Measurements from ENCODE around the gene CHST11. TPM values are rescaled to one million over a fixed set of nuclear protein-coding genes. Genes with fewer than 3 reads are reported as not detected.
"Not testable (repeated sequence)": the region's sequence is repeated elsewhere in the genome, so short reads cannot be mapped to it uniquely, and the experiment has no call there.

CHST11 gene
- total RNA-seq, 1 donor from 2014 or later: 44.9 TPM

DNA sequence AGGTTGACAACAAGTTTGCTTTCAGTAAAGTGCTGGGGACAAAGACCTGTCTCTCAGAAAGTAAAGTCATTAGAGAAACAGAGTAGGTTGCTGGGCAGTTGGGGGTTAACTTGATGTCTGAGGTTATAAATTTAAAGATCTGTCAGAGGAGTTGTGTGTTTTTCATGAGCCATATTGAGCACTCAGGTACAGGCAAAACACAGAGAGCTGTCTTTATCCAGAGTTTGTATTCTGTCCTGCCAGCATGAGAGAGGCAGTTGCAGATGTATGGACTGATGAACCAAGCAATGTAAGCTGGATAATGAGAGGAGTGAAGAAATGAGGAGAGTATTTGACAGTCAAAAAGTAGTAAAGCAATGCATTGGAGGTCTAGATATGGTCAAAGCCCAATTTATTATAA lies 344.7 kb downstream of the CHST11 start:
- intact Hi-C loops (cut with micrococcal nuclease): no loop called here
- Mint-ChIP-seq H3K27me3 (peaks cover 22% of the 10 kb centered on the region), H3K27ac (no peak overlapping the region), H3K36me3 (ENCODE audit: low read depth) (no peaks in the 10 kb centered on the region), H3K4me1 (no peaks in the 10 kb centered on the region), H3K9me3 (no peaks in the 10 kb centered on the region), H3K4me3 (no peak overlapping the region)
- DNase-seq: peak; percentile 26

DNA sequence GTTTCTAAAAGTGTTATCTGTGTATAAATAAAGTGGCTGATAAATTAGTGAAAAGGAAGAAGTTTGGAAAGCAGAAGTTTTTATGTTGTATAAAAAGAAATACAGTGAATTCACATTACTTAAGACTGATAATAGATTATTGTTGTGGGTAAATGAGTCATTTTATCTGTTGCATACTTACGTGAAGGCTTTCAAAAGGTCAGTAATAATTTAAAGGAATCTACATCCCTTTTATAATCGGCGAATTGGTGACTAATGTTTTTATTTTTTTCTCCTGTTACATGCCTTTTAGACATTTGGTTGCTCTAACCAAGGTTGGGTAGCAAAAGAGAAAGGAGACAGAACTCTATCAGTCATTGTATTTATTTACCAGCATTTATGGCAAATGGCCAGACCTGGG lies 345.5 kb downstream of the CHST11 start:
- Mint-ChIP-seq H3K27ac (no peak overlapping the region), H3K27me3 (peaks cover 18% of the 10 kb centered on the region), H3K9me3 (peaks cover 3% of the 10 kb centered on the region), H3K4me3 (no peak overlapping the region), H3K36me3 (ENCODE audit: low read depth) (no peaks in the 10 kb centered on the region), H3K4me1 (no peaks in the 10 kb centered on the region)
- intact Hi-C loops (cut with micrococcal nuclease): no loop called here
- no peak for DNase-seq

DNA sequence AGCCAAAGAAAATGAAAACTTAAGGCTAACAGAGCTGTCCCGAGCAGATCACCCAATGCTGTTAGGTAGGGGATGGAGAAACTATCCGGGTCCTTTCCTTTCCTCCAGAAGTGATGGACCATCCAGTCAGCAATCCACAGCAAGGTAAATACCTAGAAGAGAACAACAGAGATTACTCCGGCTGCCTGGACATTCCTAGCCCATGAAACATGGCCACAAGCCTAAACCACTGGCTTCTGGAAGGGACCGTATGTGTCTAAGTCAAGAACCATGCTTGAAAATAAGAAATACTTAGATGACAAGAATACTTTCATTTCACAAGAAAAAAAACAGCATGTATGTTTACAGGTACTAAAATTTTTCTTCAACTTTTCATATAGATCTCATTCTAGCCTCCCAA lies 348.4 kb downstream of the CHST11 start:
- Mint-ChIP-seq H3K36me3 (ENCODE audit: low read depth) (no peaks in the 10 kb centered on the region), H3K4me1 (no peaks in the 10 kb centered on the region), H3K27ac (no peak overlapping the region), H3K9me3 (peaks cover 3% of the 10 kb centered on the region), H3K4me3 (no peak overlapping the region), H3K27me3 (peaks cover 13% of the 10 kb centered on the region)
- DNase-seq: peak; percentile 34
- intact Hi-C loops (cut with micrococcal nuclease): no loop called here

DNA sequence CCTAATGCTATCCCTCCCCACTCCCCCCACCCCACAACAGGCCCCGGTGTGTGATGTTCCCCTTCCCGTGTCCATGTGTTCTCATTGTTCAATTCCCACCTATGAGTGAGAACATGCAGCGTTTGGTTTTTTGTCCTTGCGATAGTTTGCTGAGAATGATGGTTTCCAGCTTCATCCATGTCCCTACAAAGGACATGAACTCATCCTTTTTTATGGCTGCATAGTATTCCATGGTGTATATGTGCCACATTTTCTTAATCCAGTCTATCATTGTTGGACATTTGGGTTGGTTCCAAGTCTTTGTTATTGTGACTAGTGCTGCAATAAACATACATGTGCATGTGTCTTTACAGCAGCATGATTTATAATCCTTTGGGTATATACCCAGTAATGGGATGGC lies 349.4 kb downstream of the CHST11 start:
- H3K9me3 Mint-ChIP-seq; H3K4me1 Mint-ChIP-seq; DNase-seq; H3K36me3 Mint-ChIP-seq (ENCODE audit: low read depth); intact Hi-C loops (cut with micrococcal nuclease); H3K27ac Mint-ChIP-seq; H3K27me3 Mint-ChIP-seq; H3K4me3 Mint-ChIP-seq: not testable (repeated sequence)

DNA sequence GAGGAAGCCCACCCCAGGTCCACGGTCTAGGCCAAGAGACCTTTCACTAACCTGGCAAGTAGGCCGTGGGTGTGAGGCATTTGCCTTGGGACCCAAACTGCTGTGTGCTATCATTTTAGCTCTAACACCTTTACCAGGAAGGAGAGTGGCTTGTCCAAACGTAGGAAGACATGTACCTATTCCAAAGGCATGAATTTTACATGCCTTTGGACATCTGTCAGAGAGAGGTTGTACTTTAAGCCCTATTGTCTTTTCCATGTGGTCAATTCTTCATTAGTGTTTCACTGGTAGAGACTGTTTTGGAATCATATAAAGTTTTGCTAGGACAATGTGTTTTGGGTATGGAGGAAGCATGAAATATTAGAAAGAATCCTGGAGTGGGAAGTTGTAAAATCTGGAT lies 352.5 kb downstream of the CHST11 start:
- no peaks in the 10 kb centered on the region for H3K4me1 Mint-ChIP-seq
- DNase-seq: no peak
- peaks cover 3% of the 10 kb centered on the region for H3K36me3 Mint-ChIP-seq (ENCODE audit: low read depth)
- intact Hi-C loops (cut with micrococcal nuclease): no loop called here
- peaks cover 7% of the 10 kb centered on the region for H3K27me3 Mint-ChIP-seq
- peaks cover 3% of the 10 kb centered on the region for H3K9me3 Mint-ChIP-seq
- H3K27ac Mint-ChIP-seq: no peak overlapping the region
- no peak overlapping the region for H3K4me3 Mint-ChIP-seq

DNA sequence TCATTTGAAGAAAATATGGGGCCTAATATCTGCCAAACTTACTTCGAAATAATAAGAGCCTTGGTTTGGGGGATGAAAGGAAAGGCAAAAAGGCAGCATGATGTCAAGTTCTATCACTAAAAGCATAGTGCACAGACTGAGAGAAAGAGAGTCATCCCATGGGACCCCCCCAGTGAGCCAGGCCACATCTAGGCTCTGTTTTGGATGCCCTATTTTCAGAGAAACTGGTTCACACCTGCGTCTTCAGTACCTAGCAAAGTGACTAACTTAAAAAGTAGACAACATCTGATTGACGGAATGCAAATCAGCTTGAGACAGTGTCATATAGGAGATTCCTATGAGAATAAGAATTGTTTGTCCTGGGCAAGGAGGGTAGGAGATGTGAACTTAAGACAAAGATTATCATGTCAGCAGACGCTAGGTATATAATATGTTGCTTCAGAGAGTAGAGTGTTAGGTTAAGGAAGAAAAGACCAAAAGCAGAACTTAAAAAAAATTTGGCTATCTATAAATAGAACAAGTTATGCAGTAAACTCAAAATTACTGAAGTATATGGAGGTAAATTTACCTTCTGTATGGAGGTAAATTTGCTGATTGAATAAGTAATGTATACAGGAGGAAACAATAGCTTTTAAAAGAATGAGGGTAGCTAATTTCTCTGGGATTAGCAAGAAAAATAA lies 353.1 kb downstream of the CHST11 start:
- H3K36me3 Mint-ChIP-seq (ENCODE audit: low read depth): peaks cover 3% of the 10 kb centered on the region
- peaks cover 3% of the 10 kb centered on the region for H3K9me3 Mint-ChIP-seq
- no peak overlapping the region for H3K27ac Mint-ChIP-seq
- no peak for DNase-seq
- intact Hi-C loops (cut with micrococcal nuclease): no loop called here
- H3K4me3 Mint-ChIP-seq: no peak overlapping the region
- peaks cover 5% of the 10 kb centered on the region for H3K27me3 Mint-ChIP-seq
- H3K4me1 Mint-ChIP-seq: no peaks in the 10 kb centered on the region

Other genes with a start within 250 kb of the CHST11 start
- gene TXNRD1, start 241.2 kb upstream of the CHST11 start, total RNA-seq: 99.6 and 99.7 TPM in 2 replicates
- 9.0 and 9.7 TPM in 2 replicates for gene EID3, start 153.2 kb upstream of the CHST11 start, total RNA-seq